ENCODE data around the gene WDR74. TPM values are rescaled to one million over a fixed set of nuclear protein-coding genes. Genes with fewer than 3 reads are reported as not detected.

The WDR74 gene
- total and polyA plus RNA-seq, 9 of the 15 experiments (the other 6 are each of a cell fraction or from before 2014, with no cell fraction given): 32.7 to 210 (median 114) TPM

- TF ChIP-seq MGA (IDR thresholded peaks at IDR 0.05) (no peak), CTCFL (IDR thresholded peaks at IDR 0.05; ENCODE audit: borderline replicate concordance, insufficient read depth, low read depth, low read length, poor library complexity, severe bottlenecking) (peak; percentile 18), CHD2 (IDR thresholded peaks at IDR 0.05; ENCODE audit: low read depth, low read length) (no peak), KHSRP (IDR thresholded peaks at IDR 0.05) (no peak), CHCHD3 (CRISPR knock-in tag; IDR thresholded peaks at IDR 0.05) (0 out of 2 replicates have a peak, but pooled peaks have one; percentile 45), STAT5A (IDR thresholded peaks at IDR 0.05; ENCODE audit: borderline replicate concordance, low read length) (no peak), ZNF75A (CRISPR knock-in tag; IDR thresholded peaks at IDR 0.05) (no peak), KDM5B (IDR thresholded peaks at IDR 0.05; ENCODE audit: insufficient replicate concordance, low read depth, low read length) (peak; percentile 95), BCLAF1 (IDR thresholded peaks at IDR 0.05; ENCODE audit: borderline replicate concordance in 1 of 2, control insufficient read depth in 1 of 2, low read depth in 2 of 2, low read length in 1 of 2) (peak in 1 of 2 experiments; percentile 64; a peak in 1 of 4 replicates), FOXJ2 (tag; IDR thresholded peaks at IDR 0.05) (no peak)
Measured at GRCh38 chr11:62791501-62792201, 47.7 kb downstream of the WDR74 start, which contains the start of gene TMEM223 (continued).

Measured in K562 (cell line).